Gastrocnemius medialis (tissue), 4 donors: Measurements from ENCODE around the gene ESRRG.
"Not testable (repeated sequence)": the region's sequence is repeated elsewhere in the genome, so short reads cannot be mapped to it uniquely, and the experiment has no call there.

Experiments used
- POLR2A ChIP-seq, 2 donors: fragments of 450-650 bp; IDR thresholded peaks; one replicate each; pipeline ENCODE4 v1.6.1; 2017; ENCODE audit warnings: antibody characterized with exemption in 2 of 2, mild to moderate bottlenecking in 2 of 2, moderate library complexity in 2 of 2
- TF ChIP-seq, protein P1 (sequence below), 5 experiments: fragments of 450-650 bp in 3 of 5; fragments of 200-600 bp in 2 of 5; sonication (generic) in 2 of 5; IDR thresholded peaks in 4 of 5; conservative IDR thresholded peaks in 1 of 5; 1 replicate in 4 of 5; 2 replicates in 1 of 5; pipeline ENCODE4 v1.5.1; 2016 to 2019; ENCODE audit warnings: antibody characterized with exemption in 5 of 5, mild to moderate bottlenecking in 3 of 5, moderate library complexity in 3 of 5

DNA sequence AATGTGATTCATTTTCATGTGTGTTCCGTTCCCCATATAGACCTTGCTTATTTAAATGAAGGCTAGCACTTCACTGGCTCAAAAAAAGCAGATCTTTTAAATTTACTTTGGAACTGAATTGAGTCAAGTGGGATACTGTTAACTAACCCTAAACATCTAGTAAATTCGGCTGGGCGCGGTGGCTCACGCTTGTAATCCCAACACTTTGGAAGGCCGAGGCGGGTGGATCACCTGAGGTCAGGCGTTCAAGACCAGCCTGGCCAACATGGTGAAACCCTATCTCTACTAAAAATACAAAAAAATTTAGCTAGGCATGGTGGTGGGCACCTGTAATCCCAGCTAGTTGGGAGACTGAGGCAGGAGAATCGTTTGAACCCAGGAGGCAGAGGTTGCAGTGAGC lies 19.2 kb downstream of the ESRRG start:
- TF ChIP-seq, protein P1, sequence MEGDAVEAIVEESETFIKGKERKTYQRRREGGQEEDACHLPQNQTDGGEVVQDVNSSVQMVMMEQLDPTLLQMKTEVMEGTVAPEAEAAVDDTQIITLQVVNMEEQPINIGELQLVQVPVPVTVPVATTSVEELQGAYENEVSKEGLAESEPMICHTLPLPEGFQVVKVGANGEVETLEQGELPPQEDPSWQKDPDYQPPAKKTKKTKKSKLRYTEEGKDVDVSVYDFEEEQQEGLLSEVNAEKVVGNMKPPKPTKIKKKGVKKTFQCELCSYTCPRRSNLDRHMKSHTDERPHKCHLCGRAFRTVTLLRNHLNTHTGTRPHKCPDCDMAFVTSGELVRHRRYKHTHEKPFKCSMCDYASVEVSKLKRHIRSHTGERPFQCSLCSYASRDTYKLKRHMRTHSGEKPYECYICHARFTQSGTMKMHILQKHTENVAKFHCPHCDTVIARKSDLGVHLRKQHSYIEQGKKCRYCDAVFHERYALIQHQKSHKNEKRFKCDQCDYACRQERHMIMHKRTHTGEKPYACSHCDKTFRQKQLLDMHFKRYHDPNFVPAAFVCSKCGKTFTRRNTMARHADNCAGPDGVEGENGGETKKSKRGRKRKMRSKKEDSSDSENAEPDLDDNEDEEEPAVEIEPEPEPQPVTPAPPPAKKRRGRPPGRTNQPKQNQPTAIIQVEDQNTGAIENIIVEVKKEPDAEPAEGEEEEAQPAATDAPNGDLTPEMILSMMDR (IDR thresholded peaks at IDR 0.05 in 4 of 5, conservative IDR thresholded peaks at IDR 0.05 in 1 of 5), result not testable (repeated sequence)
- not testable (repeated sequence) for TF ChIP-seq POLR2A (IDR thresholded peaks at IDR 0.05)
